ENCODE measurements around the gene ERCC3. TPM values are rescaled to one million over a fixed set of nuclear protein-coding genes. Genes with fewer than 3 reads are reported as not detected.

Gene ERCC3
- total RNA-seq, 4 donors from 2014 or later, result 30.0 to 47.2 (median 39.0) TPM

GRCh38 chr2:127302168-127302567 lies 8.2 kb upstream of the ERCC3 start:
- peaks cover 0 to 7% (median 0%) of the 10 kb centered on the region in 4 donors for H3K4me1 ChIP-seq
- 94 to 100% methylated on average over 1 of the region's 1 CpG for WGBS, 2 donors (ENCODE audit: low coverage in 1 of 2)
- no peaks in the 10 kb centered on the region for H3K27me3 ChIP-seq
- intact Hi-C loops (cut with DNase I; ENCODE audit: low total_unique reads) (no loop called here), in situ Hi-C loops (cut with MboI; ENCODE audit: low pct_ligation_motif_present in 1 of 4, low pct_unique_long_range_greater_than_20kb in 1 of 4, low sequenced_read_pairs in 3 of 4) (no loop called here)
- no peak overlapping the region for H3K4me3 ChIP-seq
- peaks cover 0 to 14% (median 3%) of the 10 kb centered on the region in 4 donors for H3K36me3 ChIP-seq
- TF ChIP-seq EP300 (IDR thresholded peaks at IDR 0.05; ENCODE audit: low read depth) (no peak), POLR2A (IDR thresholded peaks at IDR 0.05) (no peak), CTCF (IDR thresholded peaks at IDR 0.05) (no peak), POLR2AphosphoS5 (IDR thresholded peaks at IDR 0.05) (no peak)
- no peaks in the 10 kb centered on the region for H3K9me3 ChIP-seq
- H3K27ac ChIP-seq, result no peak overlapping the region
- DNase-seq, result no peak

GRCh38 chr2:127293386-127293747 lies 577 bp downstream of the ERCC3 start:
- Histone ChIP-seq H3K4me3 (peak overlapping the region; percentile 59 to 94 (median 80)), H3K4me1 (peaks cover 6 to 15% (median 8%) of the 10 kb centered on the region in 4 donors), H3K9me3 (no peaks in the 10 kb centered on the region), H3K27me3 (no peaks in the 10 kb centered on the region), H3K36me3 (peaks cover 0 to 26% (median 11%) of the 10 kb centered on the region in 4 donors), H3K27ac (peak overlapping the region; percentile 76 to 84 (median 81))
- in situ Hi-C loops (cut with MboI; ENCODE audit: low pct_ligation_motif_present in 1 of 4, low pct_unique_long_range_greater_than_20kb in 1 of 4, low sequenced_read_pairs in 3 of 4) (no loop called here), intact Hi-C loops (cut with DNase I; ENCODE audit: low total_unique reads) (no loop called here)
- TF ChIP-seq POLR2A (IDR thresholded peaks at IDR 0.05) (no peak), CTCF (IDR thresholded peaks at IDR 0.05) (no peak), POLR2AphosphoS5 (IDR thresholded peaks at IDR 0.05) (no peak), EP300 (IDR thresholded peaks at IDR 0.05; ENCODE audit: low read depth) (no peak)
- DNase-seq, result no peak
- WGBS, 2 donors (ENCODE audit: low coverage in 1 of 2), result 15% methylated on average over 12 of the region's 13 CpGs; no CpG with 5 or more reads in 1 of the 2 donors

GRCh38 chr2:127288274-127288673 lies 5.7 kb downstream of the ERCC3 start:
- Histone ChIP-seq H3K9me3 (no peaks in the 10 kb centered on the region), H3K27me3 (no peaks in the 10 kb centered on the region), H3K4me1 (peaks cover 4 to 7% (median 6%) of the 10 kb centered on the region in 4 donors), H3K36me3 (peaks cover 0 to 71% (median 30%) of the 10 kb centered on the region in 4 donors), H3K27ac (no peak overlapping the region), H3K4me3 (no peak overlapping the region)
- in situ Hi-C loops (cut with MboI; ENCODE audit: low pct_ligation_motif_present in 1 of 4, low pct_unique_long_range_greater_than_20kb in 1 of 4, low sequenced_read_pairs in 3 of 4) (no loop called here), intact Hi-C loops (cut with DNase I; ENCODE audit: low total_unique reads) (no loop called here)
- WGBS, 2 donors (ENCODE audit: low coverage in 1 of 2), result 90 to 96% methylated on average over 2 to 3 of the region's 3 CpGs
- no peak for DNase-seq
- TF ChIP-seq POLR2A (IDR thresholded peaks at IDR 0.05), result no peak

- TF ChIP-seq POLR2AphosphoS5 (IDR thresholded peaks at IDR 0.05), result no peak
- TF ChIP-seq EP300 (IDR thresholded peaks at IDR 0.05; ENCODE audit: low read depth), result no peak
- TF ChIP-seq CTCF (IDR thresholded peaks at IDR 0.05), result no peak
- no peak for TF ChIP-seq POLR2A (IDR thresholded peaks at IDR 0.05)
- in situ Hi-C loops (cut with MboI; ENCODE audit: low pct_ligation_motif_present in 1 of 4, low pct_unique_long_range_greater_than_20kb in 1 of 4, low sequenced_read_pairs in 3 of 4), result no loop called here
- Histone ChIP-seq H3K36me3 (peaks cover 0 to 76% (median 28%) of the 10 kb centered on the region in 4 donors), H3K27me3 (no peaks in the 10 kb centered on the region), H3K9me3 (no peaks in the 10 kb centered on the region), H3K27ac (no peak overlapping the region), H3K4me1 (no peaks in the 10 kb centered on the region), H3K4me3 (no peak overlapping the region)
- 80 to 95% methylated on average over 1 to 2 of the region's 2 CpGs for WGBS, 2 donors (ENCODE audit: low coverage in 1 of 2)
- intact Hi-C loops (cut with DNase I; ENCODE audit: low total_unique reads), result no loop called here
- no peak for DNase-seq
These were observed 10.7 kb downstream of the ERCC3 start for GRCh38 chr2:127283275-127283674.

- no peaks in the 10 kb centered on the region for H3K4me1 ChIP-seq
- TF ChIP-seq EP300 (IDR thresholded peaks at IDR 0.05; ENCODE audit: low read depth) (no peak), POLR2AphosphoS5 (IDR thresholded peaks at IDR 0.05) (no peak), CTCF (IDR thresholded peaks at IDR 0.05) (no peak), POLR2A (IDR thresholded peaks at IDR 0.05) (no peak)
- DNase-seq, result no peak
- H3K27me3 ChIP-seq, result no peaks in the 10 kb centered on the region
- no peaks in the 10 kb centered on the region for H3K9me3 ChIP-seq
- H3K27ac ChIP-seq, result no peak overlapping the region
- no peak overlapping the region for H3K4me3 ChIP-seq
- intact Hi-C loops (cut with DNase I; ENCODE audit: low total_unique reads) (no loop called here), in situ Hi-C loops (cut with MboI; ENCODE audit: low pct_ligation_motif_present in 1 of 4, low pct_unique_long_range_greater_than_20kb in 1 of 4, low sequenced_read_pairs in 3 of 4) (no loop called here)
- H3K36me3 ChIP-seq, result peaks cover 0 to 67% (median 32%) of the 10 kb centered on the region in 4 donors
- 96 to 100% methylated on average over 2 of the region's 2 CpGs for WGBS, 2 donors (ENCODE audit: low coverage in 1 of 2)
These were observed 13.3 kb downstream of the ERCC3 start for GRCh38 chr2:127280693-127281092.

Data from transverse colon (tissue), 4 donors.